Transverse colon (tissue), 4 donors: ENCODE data around the gene PTPRZ1. TPM values are rescaled to one million over a fixed set of nuclear protein-coding genes. Genes with fewer than 3 reads are reported as not detected.

Experiments used
- DNase-seq: peaks from one replicate; pipeline ENCODE4 v3.0.0-alpha.2; 2019
- H3K27ac ChIP-seq, 4 donors: fragments of 200-600 bp; sonication (generic); 2 replicates each; pipeline ENCODE4 v1.5.1; 2016 to 2018; ENCODE audit warnings: inconsistent platforms in 4 of 4
- H3K27me3 ChIP-seq: fragments of 200-600 bp; sonication (generic); 2 replicates; pipeline ENCODE4 v1.5.1; 2017; ENCODE audit warnings: inconsistent platforms
- H3K36me3 ChIP-seq, 4 donors: fragments of 200-600 bp; sonication (generic); 2 replicates each; pipeline ENCODE4 v1.5.1; 2017 to 2019; ENCODE audit warnings: inconsistent platforms in 4 of 4
- H3K4me1 ChIP-seq, 4 donors: fragments of 200-600 bp; sonication (generic); 2 replicates each; pipeline ENCODE4 v1.5.1; 2017 to 2020; ENCODE audit warnings: inconsistent platforms in 4 of 4
- H3K4me3 ChIP-seq, 4 donors: fragments of 200-600 bp; sonication (generic); 1 replicate in 1 of 4; 2 replicates in 3 of 4; pipeline versions ENCODE4 v1.5.1 to v1.6.1; 2017 to 2019; ENCODE audit warnings: inconsistent platforms in 4 of 4
- H3K9me3 ChIP-seq, 2 donors: fragments of 200-600 bp; sonication (generic); 2 replicates each; pipeline ENCODE4 v1.5.1; 2017 to 2019; ENCODE audit warnings: inconsistent platforms in 2 of 2
- EP300 ChIP-seq: sonication (generic); formaldehyde crosslinking; IDR thresholded peaks from one replicate; pipeline ENCODE4 v1.6.1; 2017; ENCODE audit warnings: antibody characterized with exemption, low read depth
- POLR2A ChIP-seq: fragments of 450-650 bp; IDR thresholded peaks from one replicate; pipeline ENCODE4 v1.6.1; 2016; ENCODE audit warnings: antibody characterized with exemption, mild to moderate bottlenecking, moderate library complexity
- POLR2AphosphoS5 ChIP-seq, 3 donors: sonication (generic); formaldehyde crosslinking; IDR thresholded peaks; one replicate each; pipeline ENCODE4 v1.6.1; 2016; ENCODE audit warnings: antibody characterized with exemption in 3 of 3
- WGBS, 2 donors: methylation state at CpG; one replicate each; pipeline ENCODE4 v1.1.5; 2018; ENCODE audit warnings: low coverage in 1 of 2; 5-methylcytosine and 5-hydroxymethylcytosine counted together
- in situ Hi-C, 4 donors: fragments of 200-750 bp; cut with MboI; loops; one replicate each; pipeline versions ENCODE4 v1.15.0 to v1.15.1; 2017; ENCODE audit warnings: low sequenced_read_pairs in 3 of 4, low pct_ligation_motif_present in 1 of 4, low pct_unique_long_range_greater_than_20kb in 1 of 4
- intact Hi-C: fragments of 100-400 bp; cut with DNase I; formaldehyde crosslinking; loops from one replicate; pipeline ENCODE4 v1.15.1; 2023; ENCODE audit warnings: low total_unique reads
- total RNA-seq, 4 donors: library from RNA; depleted of rRNA; stranded (reverse); fragments of >200 nt; gene quantifications; one replicate each; pipeline ENCODE4 v1.1.0, GENCODE V29; 2016
- TF ChIP-seq, protein P1 (sequence below), 5 experiments: fragments of 200-600 bp in 3 of 5; fragments of 450-650 bp in 2 of 5; sonication (generic) in 3 of 5; IDR thresholded peaks; 1 replicate in 2 of 5; 2 replicates in 3 of 5; pipeline ENCODE4 v1.5.1; 2016 to 2017; ENCODE audit warnings: antibody characterized with exemption in 5 of 5, inconsistent platforms in 3 of 5, mild to moderate bottlenecking in 2 of 5, moderate library complexity in 1 of 5

The PTPRZ1 gene
- total RNA-seq, 4 donors from 2014 or later = 0.37 to 2.4 (median 2.0) TPM

DNA sequence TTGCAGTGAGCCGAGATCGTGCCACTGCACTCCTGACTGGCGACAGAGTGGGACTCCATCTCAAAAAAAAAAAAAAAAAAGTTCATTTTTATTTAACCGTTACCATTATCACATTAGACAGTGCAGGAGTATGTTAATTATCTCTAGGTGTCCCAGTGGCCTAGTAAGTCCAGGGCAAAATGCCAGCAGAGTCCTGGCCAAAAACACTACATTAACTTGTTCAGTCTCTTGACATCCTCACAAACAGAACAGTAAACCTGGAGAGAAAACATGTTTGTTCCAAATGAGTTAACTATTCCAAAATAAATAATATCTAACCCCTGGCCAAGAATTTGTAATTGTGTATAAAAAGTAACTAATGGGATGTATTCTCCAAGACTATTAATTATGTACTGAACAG is 43.2 kb downstream of the PTPRZ1 start:
- 60 to 81% methylated on average over 1 to 4 of the region's 4 CpGs for WGBS, 2 donors
- Histone ChIP-seq H3K4me1 (no peaks in the 10 kb centered on the region), H3K4me3 (no peak overlapping the region), H3K36me3 (no peaks in the 10 kb centered on the region), H3K9me3 (no peaks in the 10 kb centered on the region), H3K27me3 (no peaks in the 10 kb centered on the region), H3K27ac (no peak overlapping the region)
- in situ Hi-C loops (no loop called here), intact Hi-C loops (no loop called here)
- TF ChIP-seq POLR2A (no peak), EP300 (no peak), POLR2AphosphoS5 (IDR thresholded peaks at IDR 0.05) (no peak)
- TF ChIP-seq, protein P1, sequence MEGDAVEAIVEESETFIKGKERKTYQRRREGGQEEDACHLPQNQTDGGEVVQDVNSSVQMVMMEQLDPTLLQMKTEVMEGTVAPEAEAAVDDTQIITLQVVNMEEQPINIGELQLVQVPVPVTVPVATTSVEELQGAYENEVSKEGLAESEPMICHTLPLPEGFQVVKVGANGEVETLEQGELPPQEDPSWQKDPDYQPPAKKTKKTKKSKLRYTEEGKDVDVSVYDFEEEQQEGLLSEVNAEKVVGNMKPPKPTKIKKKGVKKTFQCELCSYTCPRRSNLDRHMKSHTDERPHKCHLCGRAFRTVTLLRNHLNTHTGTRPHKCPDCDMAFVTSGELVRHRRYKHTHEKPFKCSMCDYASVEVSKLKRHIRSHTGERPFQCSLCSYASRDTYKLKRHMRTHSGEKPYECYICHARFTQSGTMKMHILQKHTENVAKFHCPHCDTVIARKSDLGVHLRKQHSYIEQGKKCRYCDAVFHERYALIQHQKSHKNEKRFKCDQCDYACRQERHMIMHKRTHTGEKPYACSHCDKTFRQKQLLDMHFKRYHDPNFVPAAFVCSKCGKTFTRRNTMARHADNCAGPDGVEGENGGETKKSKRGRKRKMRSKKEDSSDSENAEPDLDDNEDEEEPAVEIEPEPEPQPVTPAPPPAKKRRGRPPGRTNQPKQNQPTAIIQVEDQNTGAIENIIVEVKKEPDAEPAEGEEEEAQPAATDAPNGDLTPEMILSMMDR (IDR thresholded peaks at IDR 0.05) = no peak
- DNase-seq = no peak

DNA sequence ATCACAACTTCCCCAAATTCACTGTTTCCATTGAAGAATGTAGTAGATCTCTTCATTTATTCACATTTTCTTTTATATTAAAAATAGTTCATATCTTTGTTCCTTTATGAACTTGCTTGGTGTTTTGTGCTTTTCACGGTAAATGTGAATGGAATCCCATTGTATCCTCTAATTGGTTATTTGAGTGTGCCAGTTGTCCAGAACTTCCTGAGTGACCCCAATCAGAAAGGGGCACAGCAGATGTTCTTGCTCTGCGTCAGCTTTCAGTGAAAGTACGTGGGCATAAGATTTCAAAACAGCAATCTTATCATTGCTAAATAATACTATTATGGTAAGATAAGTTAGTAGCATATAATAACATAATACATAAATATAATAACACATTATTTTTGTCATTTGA is 47.0 kb downstream of the PTPRZ1 start:
- DNase-seq = no peak
- 58 to 83% methylated on average over 3 of the region's 3 CpGs for whole genome bisulfite sequencing, 2 donors

GRCh38 chr7:121924269-121925186 is 51.6 kb downstream of the PTPRZ1 start:
- Histone ChIP-seq H3K27ac (no peak overlapping the region), H3K27me3 (no peaks in the 10 kb centered on the region), H3K36me3 (no peaks in the 10 kb centered on the region), H3K4me1 (no peaks in the 10 kb centered on the region), H3K9me3 (no peaks in the 10 kb centered on the region), H3K4me3 (no peak overlapping the region)
- intact Hi-C loops = no loop called here
- 58 to 70% methylated on average over 7 of the region's 7 CpGs for WGBS, 2 donors
- in situ Hi-C loops = no loop called here
- DNase-seq = no peak
- no peak for TF ChIP-seq POLR2AphosphoS5 (IDR thresholded peaks at IDR 0.05)
- no peak for TF ChIP-seq EP300
- TF ChIP-seq, protein P1 (IDR thresholded peaks at IDR 0.05) = no peak
- no peak for TF ChIP-seq POLR2A

More for the DNA sequence above, 47.0 kb downstream of the PTPRZ1 start:
- no peak overlapping the region for H3K27ac ChIP-seq
- H3K36me3 ChIP-seq = no peaks in the 10 kb centered on the region
- TF ChIP-seq, protein P1 (IDR thresholded peaks at IDR 0.05) = no peak
- no peak for TF ChIP-seq EP300
- TF ChIP-seq POLR2A = no peak
- TF ChIP-seq POLR2AphosphoS5 (IDR thresholded peaks at IDR 0.05) = no peak
- H3K27me3 ChIP-seq = no peaks in the 10 kb centered on the region
- in situ Hi-C loops (no loop called here), intact Hi-C loops (no loop called here)
- no peaks in the 10 kb centered on the region for H3K4me1 ChIP-seq
- no peaks in the 10 kb centered on the region for H3K9me3 ChIP-seq
- no peak overlapping the region for H3K4me3 ChIP-seq

- in situ Hi-C loops (no loop called here), intact Hi-C loops (no loop called here)
- H3K9me3 ChIP-seq = no peaks in the 10 kb centered on the region
- no peak overlapping the region for H3K4me3 ChIP-seq
- no peak overlapping the region for H3K27ac ChIP-seq
- TF ChIP-seq EP300 (no peak), POLR2AphosphoS5 (IDR thresholded peaks at IDR 0.05) (no peak), POLR2A (no peak)
- TF ChIP-seq, protein P1 (IDR thresholded peaks at IDR 0.05) = no peak
- whole genome bisulfite sequencing, 2 donors = 31% methylated on average over 1 of the region's 1 CpG
- DNase-seq = no peak
- H3K27me3 ChIP-seq = no peaks in the 10 kb centered on the region
- no peaks in the 10 kb centered on the region for H3K36me3 ChIP-seq
- no peaks in the 10 kb centered on the region for H3K4me1 ChIP-seq
Measured at GRCh38 chr7:121931149-121931902, 58.4 kb downstream of the PTPRZ1 start.
